Psoas muscle (tissue), 8 donors: ENCODE data around the gene FNBP1. TPM values are rescaled to one million over a fixed set of nuclear protein-coding genes. Genes with fewer than 3 reads are reported as not detected.
A peak's percentile ranks its signal among the peaks of the same experiment; 100 is the strongest.

Source experiments
- ATAC-seq, 4 donors: fragments of 200-7000 bp; cut with Tn5 transposase; one replicate each; pipeline ENCODE4 v1.9.1; 2020; ENCODE audit warnings: moderate library complexity in 3 of 4, mild to moderate bottlenecking in 2 of 4
- DNase-seq, 2 donors: peaks; one replicate each; pipeline ENCODE4 v3.0.0-alpha.2; 2020
- H3K27ac ChIP-seq: fragments of 200-600 bp; one replicate; pipeline ENCODE4 v1.8.0; 2022
- H3K27me3 ChIP-seq, 3 donors: fragments of 200-600 bp in 1 of 3; one replicate each; pipeline versions ENCODE4 v1.6.1 to v1.8.0; 2013 to 2022; ENCODE audit warnings: low read length in 2 of 3, mild to moderate bottlenecking in 2 of 3, moderate library complexity in 1 of 3; ENCODE audit not compliant: insufficient read depth in 3 of 3
- H3K36me3 ChIP-seq, 2 donors: fragments of 200-600 bp in 1 of 2; one replicate each; pipeline versions ENCODE4 v1.6.1 to v1.8.0; 2013 to 2022; ENCODE audit warnings: low read depth in 1 of 2, mild to moderate bottlenecking in 1 of 2, moderate library complexity in 1 of 2; ENCODE audit not compliant: insufficient read depth in 1 of 2
- H3K4me1 ChIP-seq: fragments of 200-600 bp; one replicate; pipeline ENCODE4 v1.8.0; 2022
- H3K4me3 ChIP-seq: fragments of 200-600 bp; one replicate; pipeline ENCODE4 v1.8.0; 2022; ENCODE audit warnings: mild to moderate bottlenecking
- H3K9me3 ChIP-seq: fragments of 200-600 bp; one replicate; pipeline ENCODE4 v1.8.0; 2022
- WGBS, 3 donors: extraction: QIAGEN DNeasy Blood & Tissue Kit; methylation state at CpG; one replicate each; pipeline versions ENCODE4 v1.1.6 to v1.1.7; 2013; 5-methylcytosine and 5-hydroxymethylcytosine counted together
- intact Hi-C, 2 donors: fragments of 100-400 bp; cut with DNase I; formaldehyde crosslinking; loops; one replicate each; pipeline versions ENCODE4 v1.11.0 to v1.14.2; 2022
- polyA plus RNA-seq, 3 donors: library from polyadenylated mRNA; stranded (reverse); fragments of 200-250 nt; gene quantifications; one replicate each; pipeline ENCODE4 v1.2.3, GENCODE V29; 2013
- total RNA-seq, 4 donors: library from RNA; stranded (reverse); fragmentation: NEBNext Ultra II Directional in 2 of 4; extraction: Animal tissue kit (Norgen Biotek cat#: 25700) in 2 of 4; gene quantifications; one replicate each; pipeline versions ENCODE4 v1.2.1 to v1.2.4, GENCODE V29; 2021 to 2023
- TF ChIP-seq, protein P1 (sequence below): fragments of 200-600 bp; IDR thresholded peaks from one replicate; pipeline ENCODE4 v1.8.0; 2022; ENCODE audit warnings: antibody characterized with exemption
- donor health status: healthy with polysubstance abuse.
- donor health status: DM: no; HTN: no; CAD: no; lungs with moderate emphysema.
- donor health status: Bipolar disorder and iron deficiency.
- donor health status: healthy.
- donor health status: DM: yes; HTN: yes; CAD: no.
- donor health status: DM: no; HTN: no; CAD: no.
- donor health status: DM: no; HTN: no; CAD: no.
- donor health status: DM: yes; HTN: yes; CAD: no.

FNBP1 gene
- total and polyA plus RNA-seq, 7 donors, result 4.6 to 30.5 (median 27.2) TPM

DNA sequence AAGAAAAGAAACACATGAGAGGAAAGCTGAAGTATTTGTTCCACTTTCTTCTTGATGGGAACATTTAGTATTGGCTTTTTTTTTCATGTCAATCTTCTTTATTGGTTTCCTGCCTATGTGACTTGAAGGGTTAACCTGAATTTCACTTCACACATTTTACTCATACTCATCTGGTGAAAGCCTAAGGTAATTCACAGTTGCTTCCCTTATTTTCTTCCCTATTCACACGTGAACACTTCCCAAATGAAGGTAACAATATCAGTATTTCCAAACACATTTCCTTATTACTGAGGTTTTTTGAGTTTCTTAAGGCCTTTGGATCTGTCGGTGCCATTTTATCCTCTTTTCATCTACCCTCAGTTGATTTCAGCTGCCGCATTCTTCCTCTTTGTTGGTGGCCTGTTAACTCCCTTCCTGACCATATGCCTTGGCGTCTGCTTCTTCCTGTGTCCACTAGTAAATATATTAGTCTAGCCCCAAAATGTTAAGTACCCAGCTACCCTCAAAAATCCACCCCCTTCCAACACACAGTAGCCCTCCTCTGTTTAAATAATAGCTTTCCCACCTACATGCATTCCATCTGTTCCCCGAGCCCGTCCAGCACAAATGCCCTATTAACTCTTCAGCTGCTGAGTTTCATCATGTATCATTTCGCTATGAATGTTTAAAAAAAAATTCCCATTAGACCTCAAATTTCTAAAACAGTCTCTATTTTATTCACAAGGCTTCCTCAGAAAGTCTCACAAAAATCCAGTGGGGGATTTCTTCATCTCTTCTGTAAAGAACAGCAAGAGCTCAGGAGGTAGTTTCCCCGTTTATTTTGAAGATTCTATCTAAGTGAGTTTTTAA is 110.5 kb downstream of the FNBP1 start:
- WGBS, 3 donors, result 46 to 59% (median 54%) methylated on average over 8 of the region's 8 CpGs
- peak overlapping the region; percentile 11 for H3K27ac ChIP-seq
- H3K4me3 ChIP-seq, result no peak overlapping the region
- H3K4me1 ChIP-seq, result peaks cover 28% of the 10 kb centered on the region
- TF ChIP-seq, protein P1, sequence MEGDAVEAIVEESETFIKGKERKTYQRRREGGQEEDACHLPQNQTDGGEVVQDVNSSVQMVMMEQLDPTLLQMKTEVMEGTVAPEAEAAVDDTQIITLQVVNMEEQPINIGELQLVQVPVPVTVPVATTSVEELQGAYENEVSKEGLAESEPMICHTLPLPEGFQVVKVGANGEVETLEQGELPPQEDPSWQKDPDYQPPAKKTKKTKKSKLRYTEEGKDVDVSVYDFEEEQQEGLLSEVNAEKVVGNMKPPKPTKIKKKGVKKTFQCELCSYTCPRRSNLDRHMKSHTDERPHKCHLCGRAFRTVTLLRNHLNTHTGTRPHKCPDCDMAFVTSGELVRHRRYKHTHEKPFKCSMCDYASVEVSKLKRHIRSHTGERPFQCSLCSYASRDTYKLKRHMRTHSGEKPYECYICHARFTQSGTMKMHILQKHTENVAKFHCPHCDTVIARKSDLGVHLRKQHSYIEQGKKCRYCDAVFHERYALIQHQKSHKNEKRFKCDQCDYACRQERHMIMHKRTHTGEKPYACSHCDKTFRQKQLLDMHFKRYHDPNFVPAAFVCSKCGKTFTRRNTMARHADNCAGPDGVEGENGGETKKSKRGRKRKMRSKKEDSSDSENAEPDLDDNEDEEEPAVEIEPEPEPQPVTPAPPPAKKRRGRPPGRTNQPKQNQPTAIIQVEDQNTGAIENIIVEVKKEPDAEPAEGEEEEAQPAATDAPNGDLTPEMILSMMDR, result no peak
- ATAC-seq (no peak), DNase-seq (no peak)
- no peaks in the 10 kb centered on the region for H3K9me3 ChIP-seq
- no peaks in the 10 kb centered on the region for H3K27me3 ChIP-seq
- peaks cover 0 to 16% of the 10 kb centered on the region in 2 donors for H3K36me3 ChIP-seq
- intact Hi-C loops, result no loop called here

DNA sequence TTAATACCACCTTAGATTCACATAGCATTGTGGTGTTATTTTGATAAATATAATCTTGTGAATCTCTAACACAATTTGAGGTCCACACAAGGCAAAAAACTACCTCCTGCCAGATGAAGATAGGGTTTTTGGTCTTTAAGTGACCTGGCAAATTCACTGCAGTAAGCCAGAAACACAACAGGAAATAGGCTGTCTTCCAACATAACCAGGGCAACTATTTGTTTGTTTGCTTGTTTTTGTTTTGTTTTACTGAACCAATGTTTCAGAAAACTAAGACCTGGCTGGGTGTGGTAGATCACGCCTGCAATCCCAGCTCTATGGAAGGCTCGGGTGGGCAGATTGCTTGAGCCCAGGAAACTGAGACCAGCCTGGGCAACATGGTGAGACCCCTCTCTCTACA is 112.2 kb downstream of the FNBP1 start:
- TF ChIP-seq, protein P1, result no peak
- ATAC-seq, result no peak
- H3K4me1 ChIP-seq, result peaks cover 28% of the 10 kb centered on the region
- peaks cover 2 to 34% of the 10 kb centered on the region in 2 donors for H3K36me3 ChIP-seq
- no peaks in the 10 kb centered on the region for H3K9me3 ChIP-seq
- no peak overlapping the region for H3K4me3 ChIP-seq
- no peak overlapping the region for H3K27ac ChIP-seq
- 86 to 100% (median 92%) methylated on average over 2 of the region's 2 CpGs for WGBS, 3 donors
- H3K27me3 ChIP-seq, result no peaks in the 10 kb centered on the region
- DNase-seq, result no peak
- intact Hi-C loops, result no loop called here

DNA sequence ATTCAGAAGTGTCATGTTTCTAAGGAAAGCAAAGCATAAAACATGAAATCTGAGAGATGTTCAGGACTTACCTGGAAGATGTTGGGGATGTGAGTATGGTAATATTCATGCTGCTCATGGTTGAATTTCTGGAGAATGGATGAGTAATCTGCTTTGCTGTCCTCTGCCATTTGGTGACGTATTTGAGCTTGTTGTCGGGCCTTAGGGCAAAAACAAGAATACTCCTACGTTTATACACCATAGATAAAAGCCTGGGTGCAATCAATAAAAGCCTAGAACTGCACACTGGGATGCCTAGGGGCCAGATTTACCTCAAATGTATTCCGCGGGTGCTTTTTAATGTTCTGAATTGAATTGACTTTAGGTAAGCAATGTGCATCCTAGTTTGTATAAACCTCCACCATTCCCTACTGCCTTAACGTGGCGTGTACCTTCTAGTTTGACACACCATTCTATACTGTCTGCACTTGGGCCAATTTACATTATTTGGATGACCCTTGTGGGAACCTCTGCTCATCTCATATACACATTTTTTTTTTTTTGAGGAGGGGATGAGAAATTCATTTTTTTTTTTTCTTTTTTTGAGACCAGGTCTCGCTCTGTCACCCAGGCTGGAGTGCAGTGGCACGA is 113.4 kb downstream of the FNBP1 start:
- Histone ChIP-seq H3K9me3 (no peaks in the 10 kb centered on the region), H3K27ac (no peak overlapping the region), H3K4me3 (no peak overlapping the region), H3K4me1 (peaks cover 19% of the 10 kb centered on the region), H3K27me3 (no peaks in the 10 kb centered on the region), H3K36me3 (peaks cover 2 to 43% of the 10 kb centered on the region in 2 donors)
- WGBS, 3 donors, result 96 to 99% (median 98%) methylated on average over 9 of the region's 9 CpGs
- ATAC-seq (no peak), DNase-seq (no peak)
- TF ChIP-seq, protein P1, result no peak
- intact Hi-C loops, result no loop called here

DNA sequence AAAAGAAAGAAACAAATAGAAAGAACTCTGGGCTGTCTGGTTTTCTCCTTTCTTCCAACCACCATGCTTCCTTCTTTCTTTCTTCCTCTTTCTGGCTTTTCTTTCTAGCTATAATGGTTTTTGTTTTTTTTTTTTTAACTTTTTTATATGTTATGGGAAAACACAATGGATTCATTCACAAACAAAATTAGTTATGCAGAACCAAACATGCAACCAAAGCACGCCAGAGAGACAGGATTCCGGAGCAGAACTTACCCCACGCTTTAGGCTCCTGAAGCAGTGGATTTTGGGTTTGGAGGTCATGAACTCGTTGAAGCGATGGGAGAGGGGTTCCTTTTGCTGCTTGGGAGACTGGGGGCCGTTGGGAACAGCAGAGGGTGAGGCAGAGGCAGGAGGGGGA is 119.4 kb downstream of the FNBP1 start:
- intact Hi-C loops, result no loop called here
- Histone ChIP-seq H3K27me3 (no peaks in the 10 kb centered on the region), H3K4me3 (no peak overlapping the region), H3K36me3 (peaks cover 2 to 81% of the 10 kb centered on the region in 2 donors), H3K4me1 (no peaks in the 10 kb centered on the region), H3K9me3 (no peaks in the 10 kb centered on the region), H3K27ac (no peak overlapping the region)
- WGBS, 3 donors, result 74 to 80% (median 79%) methylated on average over 6 of the region's 6 CpGs
- ATAC-seq (no peak), DNase-seq (no peak)
- TF ChIP-seq, protein P1, result no peak
